ENCODE measurements around the gene SGO2.

The SGO2 gene

GRCh38 chr2:200525882-200526651 is at the start of gene SGO2:
TSS of gene SGO2 (plus strand) at chr2:200526207. CDS start at chr2:200532976, 6,769 bp downstream.
- DNase-seq: peak; percentile 98

GRCh38 chr2:200476836-200477235 is 49.2 kb upstream of the SGO2 start:
- no peak for DNase-seq

GRCh38 chr2:200477667-200478131 is 48.3 kb upstream of the SGO2 start:
- no peak for DNase-seq

- DNase-seq: no peak
Observed at GRCh38 chr2:200479692-200480265, 46.2 kb upstream of the SGO2 start.

GRCh38 chr2:200482194-200482593 is 43.8 kb upstream of the SGO2 start:
- DNase-seq: no peak

GRCh38 chr2:200483729-200484198 is 42.2 kb upstream of the SGO2 start:
- peak; percentile 60 for DNase-seq

GRCh38 chr2:200484934-200485333 is 41.1 kb upstream of the SGO2 start:
- DNase-seq: no peak

- DNase-seq: peak; percentile 7
Observed at GRCh38 chr2:200486529-200486928, 39.5 kb upstream of the SGO2 start.

GRCh38 chr2:200488169-200488568 is 37.8 kb upstream of the SGO2 start:
- no peak for DNase-seq

GRCh38 chr2:200490001-200490400 is 36.0 kb upstream of the SGO2 start:
- no peak for DNase-seq

- DNase-seq: no peak
Observed at GRCh38 chr2:200492656-200493055, 33.4 kb upstream of the SGO2 start.

- DNase-seq: no peak
Observed at GRCh38 chr2:200494048-200494447, 32.0 kb upstream of the SGO2 start.

GRCh38 chr2:200496696-200497095 is 29.3 kb upstream of the SGO2 start:
- DNase-seq: no peak

- DNase-seq: no peak
Observed at GRCh38 chr2:200498402-200499162, 27.4 kb upstream of the SGO2 start.

GRCh38 chr2:200502196-200502595 is 23.8 kb upstream of the SGO2 start:
- DNase-seq: no peak

GRCh38 chr2:200506679-200507078 is 19.3 kb upstream of the SGO2 start:
- DNase-seq: no peak

GRCh38 chr2:200507179-200507578 is 18.8 kb upstream of the SGO2 start:
- no peak for DNase-seq

- DNase-seq: peak; percentile 24
Observed at GRCh38 chr2:200509235-200509611, 16.8 kb upstream of the SGO2 start.

GRCh38 chr2:200509612-200510433 is 16.2 kb upstream of the SGO2 start, which contains the start of gene KCTD18:
TSS of gene KCTD18 (minus strand) at chr2:200510068. CDS start at chr2:200507016, 3,052 bp downstream.
- peak; percentile 93 for DNase-seq

GRCh38 chr2:200515155-200515554 is 10.9 kb upstream of the SGO2 start:
- DNase-seq: no peak

GRCh38 chr2:200523158-200523557 is 2.8 kb upstream of the SGO2 start:
- DNase-seq: no peak

GRCh38 chr2:200523604-200524003 is 2.4 kb upstream of the SGO2 start:
- DNase-seq: no peak

GRCh38 chr2:200525066-200525465 is 941 bp upstream of the SGO2 start:
- DNase-seq: no peak

Data from OCI-M1 (cell line).